Kidney epithelial cell (primary cell): Measurements from ENCODE around the gene FOXP2. TPM values are rescaled to one million over a fixed set of nuclear protein-coding genes. Genes with fewer than 3 reads are reported as not detected.

Experiments
- DNase-seq: peaks from one replicate; pipeline ENCODE4 v3.0.0-alpha.2; 2010; ENCODE audit warnings: low read depth
- H3K27me3 ChIP-seq: 2 replicates; pipeline ENCODE4 v1.6.0; 2011; ENCODE audit warnings: low read length; ENCODE audit not compliant: control insufficient read depth, insufficient read depth
- H3K36me3 ChIP-seq: 2 replicates; pipeline ENCODE4 v1.5.1; 2011; ENCODE audit warnings: low read length; ENCODE audit not compliant: control insufficient read depth, insufficient read depth
- H3K4me3 ChIP-seq: 2 replicates; pipeline ENCODE4 v1.5.1; 2011; ENCODE audit warnings: low read depth, mild to moderate bottlenecking, control low read depth, low read length
- total RNA-seq: library from RNA; depleted of rRNA; stranded (reverse); fragments of >200 nt; gene quantifications from 2 replicates; pipeline ENCODE4 v1.2.3, GENCODE V29; 2015
- TF ChIP-seq, protein P1 (sequence below): IDR thresholded peaks from 2 replicates; pipeline ENCODE4 v1.5.1; 2011; ENCODE audit warnings: mild to moderate bottlenecking, moderate library complexity, low read length, control low read depth, inconsistent platforms; ENCODE audit not compliant: insufficient read depth, poor library complexity, severe bottlenecking

Gene FOXP2
- total RNA-seq, 1 donor from 2014 or later: 0.25 TPM

DNA sequence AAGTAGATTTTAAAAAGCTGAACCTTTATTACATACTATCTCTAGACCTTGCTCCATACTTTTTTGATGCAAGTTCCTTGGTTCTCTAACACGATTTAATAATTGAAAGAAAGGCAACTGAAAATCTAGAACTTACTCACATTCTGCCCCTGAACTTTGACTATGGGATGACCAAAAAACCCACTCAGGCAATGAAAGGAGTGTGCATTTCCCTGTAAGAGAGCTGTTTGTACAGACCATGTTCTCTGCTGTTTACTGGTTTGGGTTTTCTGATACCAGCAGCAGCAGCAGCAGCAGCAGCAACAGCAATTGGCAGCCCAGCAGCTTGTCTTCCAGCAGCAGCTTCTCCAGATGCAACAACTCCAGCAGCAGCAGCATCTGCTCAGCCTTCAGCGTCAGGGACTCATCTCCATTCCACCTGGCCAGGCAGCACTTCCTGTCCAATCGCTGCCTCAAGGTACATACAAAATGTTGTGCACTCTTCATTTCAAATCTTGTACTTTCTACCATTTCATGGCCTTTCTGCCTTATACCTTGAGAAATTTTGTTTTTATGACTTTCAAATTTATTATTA is 216.7 kb downstream of the FOXP2 start:
- Histone ChIP-seq H3K27me3 (no peaks in the 10 kb centered on the region), H3K36me3 (no peaks in the 10 kb centered on the region), H3K4me3 (no peak overlapping the region)
- no peak for DNase-seq
- TF ChIP-seq, protein P1, sequence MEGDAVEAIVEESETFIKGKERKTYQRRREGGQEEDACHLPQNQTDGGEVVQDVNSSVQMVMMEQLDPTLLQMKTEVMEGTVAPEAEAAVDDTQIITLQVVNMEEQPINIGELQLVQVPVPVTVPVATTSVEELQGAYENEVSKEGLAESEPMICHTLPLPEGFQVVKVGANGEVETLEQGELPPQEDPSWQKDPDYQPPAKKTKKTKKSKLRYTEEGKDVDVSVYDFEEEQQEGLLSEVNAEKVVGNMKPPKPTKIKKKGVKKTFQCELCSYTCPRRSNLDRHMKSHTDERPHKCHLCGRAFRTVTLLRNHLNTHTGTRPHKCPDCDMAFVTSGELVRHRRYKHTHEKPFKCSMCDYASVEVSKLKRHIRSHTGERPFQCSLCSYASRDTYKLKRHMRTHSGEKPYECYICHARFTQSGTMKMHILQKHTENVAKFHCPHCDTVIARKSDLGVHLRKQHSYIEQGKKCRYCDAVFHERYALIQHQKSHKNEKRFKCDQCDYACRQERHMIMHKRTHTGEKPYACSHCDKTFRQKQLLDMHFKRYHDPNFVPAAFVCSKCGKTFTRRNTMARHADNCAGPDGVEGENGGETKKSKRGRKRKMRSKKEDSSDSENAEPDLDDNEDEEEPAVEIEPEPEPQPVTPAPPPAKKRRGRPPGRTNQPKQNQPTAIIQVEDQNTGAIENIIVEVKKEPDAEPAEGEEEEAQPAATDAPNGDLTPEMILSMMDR: no peak

DNA sequence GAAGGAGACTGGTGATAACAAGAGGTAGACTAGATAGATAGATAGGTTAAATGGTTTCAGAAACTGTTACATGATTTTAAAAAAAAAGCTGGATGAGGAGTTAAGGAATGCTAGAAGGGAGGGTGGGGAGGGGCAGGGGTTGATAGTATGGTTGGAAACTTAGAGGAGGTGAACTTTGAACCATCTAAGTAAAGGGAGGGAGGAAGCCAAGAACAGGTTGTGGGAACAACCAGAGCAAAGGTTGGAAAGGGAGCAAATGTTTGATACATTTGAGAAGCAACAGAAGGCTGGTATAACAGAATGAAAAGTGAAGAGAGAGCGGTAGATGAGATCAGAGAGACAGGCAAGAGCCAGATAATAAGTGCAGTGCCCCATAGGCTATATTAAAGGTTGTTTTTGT is 224.8 kb downstream of the FOXP2 start:
- no peak for DNase-seq
- H3K4me3 ChIP-seq: no peak overlapping the region
- TF ChIP-seq, protein P1: no peak
- no peaks in the 10 kb centered on the region for H3K27me3 ChIP-seq
- H3K36me3 ChIP-seq: no peaks in the 10 kb centered on the region

DNA sequence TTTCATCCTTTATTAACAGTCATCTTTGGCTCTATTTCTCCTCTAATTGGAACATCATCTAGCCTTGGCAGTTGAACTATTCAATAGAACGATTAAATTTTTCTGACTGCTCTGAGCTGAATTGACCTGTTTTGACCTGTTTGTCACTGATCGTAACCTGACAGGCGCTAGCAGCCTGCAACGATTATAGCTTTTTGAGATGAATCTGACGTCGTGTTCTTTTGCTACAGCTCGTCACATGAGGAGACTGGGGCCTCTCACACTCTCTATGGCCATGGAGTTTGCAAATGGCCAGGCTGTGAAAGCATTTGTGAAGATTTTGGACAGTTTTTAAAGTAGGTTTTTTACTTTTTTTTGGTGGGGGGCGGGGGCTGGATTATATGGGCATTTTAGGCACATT is 229.8 kb downstream of the FOXP2 start:
- no peak overlapping the region for H3K4me3 ChIP-seq
- DNase-seq: no peak
- TF ChIP-seq, protein P1: no peak
- H3K27me3 ChIP-seq: no peaks in the 10 kb centered on the region
- H3K36me3 ChIP-seq: no peaks in the 10 kb centered on the region

DNA sequence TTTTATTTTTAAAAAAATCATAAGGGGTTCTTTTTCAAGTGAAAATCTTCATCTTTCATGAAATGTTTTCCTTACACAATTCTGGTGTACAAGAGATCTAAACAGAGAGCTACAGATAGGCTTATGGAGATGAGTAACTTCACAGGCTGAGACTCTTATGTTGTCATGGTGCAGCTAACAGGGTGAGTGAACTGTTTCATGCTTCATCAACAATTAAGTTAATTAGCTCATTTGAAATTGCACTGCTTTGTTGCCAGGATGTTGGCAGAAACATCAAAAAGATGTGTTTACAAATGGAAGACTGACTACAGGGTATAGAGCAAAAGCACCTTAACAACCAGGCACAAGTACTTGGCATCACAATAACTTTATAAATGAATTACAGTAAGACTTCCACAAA is 230.8 kb downstream of the FOXP2 start:
- Histone ChIP-seq H3K4me3 (no peak overlapping the region), H3K36me3 (no peaks in the 10 kb centered on the region), H3K27me3 (no peaks in the 10 kb centered on the region)
- no peak for DNase-seq
- TF ChIP-seq, protein P1: no peak

DNA sequence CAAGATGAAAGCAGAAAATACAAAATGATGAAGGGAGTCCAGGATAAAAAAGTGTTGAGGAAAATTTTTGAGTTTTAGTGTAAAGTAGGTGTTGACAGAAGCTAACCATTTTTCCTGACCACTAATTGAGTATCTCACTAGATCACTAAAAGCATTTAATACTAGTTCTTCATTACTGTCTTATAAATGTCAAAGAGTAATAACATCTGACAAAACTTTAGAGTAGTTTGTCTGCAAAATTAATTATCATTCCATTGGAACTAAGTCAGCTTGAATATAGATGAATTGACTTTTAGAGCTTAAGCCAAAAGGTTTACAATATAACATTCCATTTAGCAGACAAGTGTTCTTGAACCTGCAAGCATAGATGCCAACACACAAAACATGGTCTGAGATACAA is 232.9 kb downstream of the FOXP2 start:
- H3K27me3 ChIP-seq: no peaks in the 10 kb centered on the region
- no peak for DNase-seq
- TF ChIP-seq, protein P1: no peak
- no peak overlapping the region for H3K4me3 ChIP-seq
- H3K36me3 ChIP-seq: no peaks in the 10 kb centered on the region

DNA sequence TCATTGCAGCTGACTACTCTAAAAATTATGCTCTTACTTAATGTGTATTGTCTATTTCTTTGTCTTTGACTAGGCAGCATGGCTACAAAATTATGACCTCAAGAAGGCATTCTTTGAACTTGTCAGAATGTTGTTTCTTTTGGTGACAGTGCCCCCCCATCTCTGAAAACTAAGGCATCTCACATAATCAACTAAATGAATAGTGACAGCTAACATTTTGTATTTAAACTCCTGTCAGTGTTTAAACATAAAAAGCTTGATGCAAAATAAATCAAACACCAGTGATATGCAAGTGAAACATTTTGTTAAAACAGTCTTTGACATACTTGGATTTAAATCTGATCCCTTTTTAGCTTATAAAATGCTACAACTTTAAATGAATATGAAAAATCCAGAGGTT is 233.5 kb downstream of the FOXP2 start:
- TF ChIP-seq, protein P1: no peak
- DNase-seq: no peak
- Histone ChIP-seq H3K4me3 (no peak overlapping the region), H3K36me3 (no peaks in the 10 kb centered on the region), H3K27me3 (no peaks in the 10 kb centered on the region)
